ENCODE data around the gene RSL1D1.
"Not testable (repeated sequence)": the region's sequence is repeated elsewhere in the genome, so short reads cannot be mapped to it uniquely, and the experiment has no call there.

The RSL1D1 gene

DNA sequence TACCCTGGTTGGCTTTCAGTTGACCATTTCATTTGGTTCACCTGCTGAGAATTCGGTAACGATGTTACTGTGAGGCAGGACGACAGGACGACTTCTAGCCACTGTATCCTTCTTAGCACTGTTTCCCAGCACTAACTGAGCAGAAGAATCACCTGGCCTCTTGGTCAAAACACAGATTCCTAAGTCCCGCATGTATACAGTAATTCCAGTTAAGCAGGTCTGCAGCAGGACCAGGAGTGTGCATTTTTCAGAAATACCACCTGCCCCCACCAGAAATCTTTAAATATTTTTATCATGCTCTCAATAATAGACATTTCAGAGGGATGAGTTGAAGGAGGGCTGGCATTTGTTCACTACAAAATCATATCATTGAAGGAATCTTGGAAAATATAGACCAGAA lies 22.6 kb downstream of the RSL1D1 start:
- no peak overlapping the region for H3K4me3 ChIP-seq (ENCODE audit: low read depth, low read length)
- DNase-seq (ENCODE audit: low read depth, low spot score): no peak
- TF ChIP-seq, protein P1, sequence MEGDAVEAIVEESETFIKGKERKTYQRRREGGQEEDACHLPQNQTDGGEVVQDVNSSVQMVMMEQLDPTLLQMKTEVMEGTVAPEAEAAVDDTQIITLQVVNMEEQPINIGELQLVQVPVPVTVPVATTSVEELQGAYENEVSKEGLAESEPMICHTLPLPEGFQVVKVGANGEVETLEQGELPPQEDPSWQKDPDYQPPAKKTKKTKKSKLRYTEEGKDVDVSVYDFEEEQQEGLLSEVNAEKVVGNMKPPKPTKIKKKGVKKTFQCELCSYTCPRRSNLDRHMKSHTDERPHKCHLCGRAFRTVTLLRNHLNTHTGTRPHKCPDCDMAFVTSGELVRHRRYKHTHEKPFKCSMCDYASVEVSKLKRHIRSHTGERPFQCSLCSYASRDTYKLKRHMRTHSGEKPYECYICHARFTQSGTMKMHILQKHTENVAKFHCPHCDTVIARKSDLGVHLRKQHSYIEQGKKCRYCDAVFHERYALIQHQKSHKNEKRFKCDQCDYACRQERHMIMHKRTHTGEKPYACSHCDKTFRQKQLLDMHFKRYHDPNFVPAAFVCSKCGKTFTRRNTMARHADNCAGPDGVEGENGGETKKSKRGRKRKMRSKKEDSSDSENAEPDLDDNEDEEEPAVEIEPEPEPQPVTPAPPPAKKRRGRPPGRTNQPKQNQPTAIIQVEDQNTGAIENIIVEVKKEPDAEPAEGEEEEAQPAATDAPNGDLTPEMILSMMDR (IDR thresholded peaks at IDR 0.05; ENCODE audit: insufficient read depth, low read length, missing control alignments): no peak
- CTCF ChIA-PET: interaction anchor here (0.8 to 1.1 kb wide), 3 partner anchors 8 to 16 kb away, joined by 3 to 5 read pairs (median 4); no protein-coding TSS in a partner anchor
- POLR2A ChIA-PET: no interaction called here

DNA sequence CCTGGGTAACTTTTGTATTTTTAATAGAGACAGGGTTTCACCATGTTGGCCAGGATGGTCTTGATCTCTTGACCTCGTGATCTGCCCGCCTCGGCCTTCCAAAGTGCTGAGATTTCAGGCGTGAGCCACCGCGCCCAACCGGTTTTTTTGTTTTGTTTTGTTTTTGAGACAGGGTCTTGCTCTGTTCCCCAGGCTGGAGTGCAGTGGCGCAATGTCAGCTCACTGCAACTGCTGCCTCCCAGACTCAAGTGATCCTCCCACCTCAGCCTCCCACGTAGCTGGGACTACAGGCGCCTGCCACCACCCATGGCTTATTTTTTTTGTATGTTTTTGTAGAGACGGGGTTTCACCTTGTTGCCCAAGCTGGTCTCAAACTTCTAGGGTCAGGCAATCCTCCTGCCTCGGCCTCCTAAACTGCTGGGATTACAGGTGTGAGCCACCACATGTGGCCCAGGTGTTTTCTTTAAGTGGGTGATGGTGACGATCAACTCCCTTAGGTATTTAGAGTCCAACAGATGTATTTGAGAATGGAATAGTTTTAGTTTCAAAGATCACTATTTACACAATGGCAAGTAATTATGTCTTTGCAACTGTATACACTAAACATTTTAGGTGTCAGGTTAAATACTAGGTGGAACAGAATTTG lies 25.7 kb downstream of the RSL1D1 start:
- POLR2A ChIA-PET; DNase-seq (ENCODE audit: low read depth, low spot score); H3K4me3 ChIP-seq (ENCODE audit: low read depth, low read length): not testable (repeated sequence)
- CTCF ChIA-PET: interaction anchor here (1.1 to 1.4 kb wide), 3 partner anchors 9 to 110 kb away, joined by 3 to 4 read pairs (median 3); no protein-coding TSS in a partner anchor

- no peak for DNase-seq (ENCODE audit: low read depth, low spot score)
- no peak overlapping the region for H3K4me3 ChIP-seq (ENCODE audit: low read depth, low read length)
- TF ChIP-seq, protein P1 (IDR thresholded peaks at IDR 0.05; ENCODE audit: insufficient read depth, low read length, missing control alignments): no peak
- ChIA-PET POLR2A (no interaction called here), CTCF (no interaction called here)
Measured at GRCh38 chr16:11824362-11824761, 27.0 kb downstream of the RSL1D1 start.

DNA sequence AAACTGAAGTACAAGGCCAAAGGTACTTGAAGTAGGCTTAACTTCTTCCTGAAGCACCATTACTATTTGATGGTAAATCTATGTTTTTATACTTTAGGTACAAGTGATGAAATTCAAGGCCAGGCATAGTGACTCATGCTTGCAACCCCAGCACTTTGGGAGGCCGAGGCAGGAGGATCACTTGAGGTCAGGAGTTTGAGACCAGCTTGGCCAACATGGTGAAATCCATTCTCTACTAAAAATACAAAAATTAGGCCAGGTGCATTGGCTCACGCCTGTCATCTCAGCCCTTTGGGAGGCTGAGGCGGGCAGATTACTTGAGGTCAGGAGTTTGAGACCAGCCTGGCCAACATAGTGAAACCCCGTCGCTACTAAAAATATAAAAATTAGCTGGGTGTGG lies 27.7 kb downstream of the RSL1D1 start:
- DNase-seq (ENCODE audit: low read depth, low spot score); H3K4me3 ChIP-seq (ENCODE audit: low read depth, low read length); POLR2A ChIA-PET: not testable (repeated sequence)
- CTCF ChIA-PET: interaction anchor here (0.6 kb wide), 1 partner anchor 11 kb away, joined by 3 read pairs; no protein-coding TSS in a partner anchor

DNA sequence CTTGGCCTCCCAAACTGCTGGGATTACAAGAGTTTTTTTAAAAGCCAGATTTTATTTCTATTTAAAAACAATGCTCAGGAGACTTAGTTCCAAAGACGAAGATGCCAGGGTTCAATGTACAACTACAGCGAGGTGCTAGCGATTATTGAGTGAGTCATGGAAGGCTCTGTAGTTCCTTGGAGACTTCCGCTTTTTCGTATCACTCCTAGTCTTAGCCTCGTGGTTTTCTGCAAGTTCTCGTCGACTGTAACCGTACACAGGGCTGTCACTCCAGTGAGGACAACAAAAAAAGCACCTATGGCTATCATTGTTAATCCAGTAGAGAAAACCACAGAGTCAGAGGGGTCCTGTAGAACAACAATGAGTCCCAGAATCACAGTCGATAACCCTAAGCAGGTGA lies 31.5 kb downstream of the RSL1D1 start:
- DNase-seq (ENCODE audit: low read depth, low spot score): no peak
- POLR2A ChIA-PET: no interaction called here
- CTCF ChIA-PET: no interaction called here
- TF ChIP-seq, protein P1 (IDR thresholded peaks at IDR 0.05; ENCODE audit: insufficient read depth, low read length, missing control alignments): no peak
- no peak overlapping the region for H3K4me3 ChIP-seq (ENCODE audit: low read depth, low read length)

- H3K4me3 ChIP-seq (ENCODE audit: low read depth, low read length); CTCF ChIA-PET; DNase-seq (ENCODE audit: low read depth, low spot score); POLR2A ChIA-PET: not testable (repeated sequence)
Measured at GRCh38 chr16:11818970-11819369, 32.4 kb downstream of the RSL1D1 start.

- TF ChIP-seq, protein P1 (IDR thresholded peaks at IDR 0.05; ENCODE audit: insufficient read depth, low read length, missing control alignments): no peak
- no peak overlapping the region for H3K4me3 ChIP-seq (ENCODE audit: low read depth, low read length)
- CTCF ChIA-PET: interaction anchor here (0.8 to 4.2 kb wide), 3 partner anchors 12 to 252 kb away, joined by 3 to 28 read pairs (median 5); partner anchors contain the start of gene ZC3H7A
- no peak for DNase-seq (ENCODE audit: low read depth, low spot score)
- POLR2A ChIA-PET: no interaction called here
Measured at GRCh38 chr16:11816123-11816522, 35.2 kb downstream of the RSL1D1 start.

DNA sequence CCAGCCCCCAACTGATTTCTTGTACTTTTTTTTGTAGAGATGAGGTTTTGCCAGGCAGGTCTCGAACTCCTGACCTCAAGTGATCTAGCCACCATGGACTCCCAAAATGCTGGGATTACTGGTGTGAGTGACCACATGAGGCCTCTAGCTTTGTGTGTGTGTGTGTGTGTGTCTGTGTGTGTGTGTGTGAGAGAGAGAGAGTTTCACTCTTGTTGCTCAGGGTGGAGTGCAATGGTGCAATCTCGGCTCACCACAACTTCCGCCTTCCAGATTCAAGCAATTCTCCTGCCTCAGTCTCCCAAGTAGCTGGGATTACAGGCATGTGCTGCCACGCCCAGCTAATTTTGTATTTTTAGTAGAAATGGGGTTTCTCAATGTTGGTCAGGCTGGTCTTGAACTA lies 36.5 kb downstream of the RSL1D1 start:
- H3K4me3 ChIP-seq (ENCODE audit: low read depth, low read length); POLR2A ChIA-PET; DNase-seq (ENCODE audit: low read depth, low spot score): not testable (repeated sequence)
- CTCF ChIA-PET: interaction anchor here (0.9 to 4.2 kb wide), 3 partner anchors 13 to 283 kb away, joined by 4 to 28 read pairs (median 5); partner anchors contain the start of gene ZC3H7A

All from AG04449 (cell line).